Endothelial cell of umbilical vein (primary cell): ENCODE data around the gene EFR3B.

Experiments used
- EZH2 ChIP-seq: IDR thresholded peaks from 2 replicates; pipeline ENCODE4 v1.6.1; 2012; ENCODE audit warnings: borderline replicate concordance, low read depth, mild to moderate bottlenecking, moderate library complexity, low read length, inconsistent platforms; ENCODE audit not compliant: severe bottlenecking
- POLR2AphosphoS5 ChIP-seq: IDR thresholded peaks from 2 replicates; pipeline ENCODE4 v1.6.1; 2012; ENCODE audit warnings: low read depth, mild to moderate bottlenecking, control low read depth, low read length, moderate library complexity; ENCODE audit not compliant: insufficient read depth

DNA sequence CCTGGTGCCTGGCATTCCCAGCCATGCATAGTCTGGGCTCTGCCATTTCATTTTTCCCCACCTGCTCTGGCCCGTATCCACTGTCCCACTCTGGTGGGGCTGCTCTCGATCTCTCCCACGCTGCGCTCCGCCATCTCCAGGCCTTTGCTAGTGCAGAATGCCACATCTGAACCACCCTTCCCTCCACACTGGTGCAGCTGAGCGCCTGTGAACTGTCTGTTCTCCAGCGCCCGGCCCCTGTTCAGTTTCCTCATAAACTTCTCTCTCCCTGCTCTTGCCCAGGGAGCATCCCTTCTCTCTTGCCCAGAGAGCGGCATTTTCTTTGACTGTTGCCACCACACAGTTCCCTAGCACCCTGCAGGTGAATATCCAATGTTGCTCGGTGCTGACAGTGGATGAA, 105.0 kb downstream of the EFR3B start:
- TF ChIP-seq POLR2AphosphoS5 (no peak), EZH2 (no peak)
